GM21360 (cell line): Measurements from ENCODE around the gene SMIM17.
"Not testable (repeated sequence)": the region's sequence is repeated elsewhere in the genome, so short reads cannot be mapped to it uniquely, and the experiment has no call there.

ENCODE experiments used
- ATAC-seq: cut with Tn5 transposase; IDR thresholded peaks from one replicate; pipeline ENCODE4 v1.9.1; 2021; ENCODE audit warnings: mild to moderate bottlenecking, moderate library complexity; ENCODE audit not compliant: unreplicated experiment

SMIM17 gene

DNA sequence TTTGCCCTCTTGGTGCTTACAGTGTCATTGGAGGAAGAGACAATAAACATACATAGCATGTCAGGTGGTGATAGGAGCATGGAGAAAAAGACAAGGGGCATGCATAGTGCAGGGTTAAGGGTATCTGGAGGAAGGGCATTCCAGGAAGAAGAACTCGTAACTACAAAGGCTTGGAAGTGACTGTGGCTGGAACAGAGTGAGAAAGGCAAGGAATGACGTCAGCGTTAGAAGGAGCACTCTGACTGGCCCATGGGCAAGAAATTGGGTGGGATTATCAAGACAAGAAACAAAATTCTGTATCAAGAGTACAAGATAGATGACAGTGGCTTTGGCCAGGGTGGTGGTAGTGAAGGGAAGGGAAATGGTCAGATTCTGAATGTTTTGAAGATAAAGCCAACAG lies 11.2 kb downstream of the SMIM17 start:
- ATAC-seq = no peak

DNA sequence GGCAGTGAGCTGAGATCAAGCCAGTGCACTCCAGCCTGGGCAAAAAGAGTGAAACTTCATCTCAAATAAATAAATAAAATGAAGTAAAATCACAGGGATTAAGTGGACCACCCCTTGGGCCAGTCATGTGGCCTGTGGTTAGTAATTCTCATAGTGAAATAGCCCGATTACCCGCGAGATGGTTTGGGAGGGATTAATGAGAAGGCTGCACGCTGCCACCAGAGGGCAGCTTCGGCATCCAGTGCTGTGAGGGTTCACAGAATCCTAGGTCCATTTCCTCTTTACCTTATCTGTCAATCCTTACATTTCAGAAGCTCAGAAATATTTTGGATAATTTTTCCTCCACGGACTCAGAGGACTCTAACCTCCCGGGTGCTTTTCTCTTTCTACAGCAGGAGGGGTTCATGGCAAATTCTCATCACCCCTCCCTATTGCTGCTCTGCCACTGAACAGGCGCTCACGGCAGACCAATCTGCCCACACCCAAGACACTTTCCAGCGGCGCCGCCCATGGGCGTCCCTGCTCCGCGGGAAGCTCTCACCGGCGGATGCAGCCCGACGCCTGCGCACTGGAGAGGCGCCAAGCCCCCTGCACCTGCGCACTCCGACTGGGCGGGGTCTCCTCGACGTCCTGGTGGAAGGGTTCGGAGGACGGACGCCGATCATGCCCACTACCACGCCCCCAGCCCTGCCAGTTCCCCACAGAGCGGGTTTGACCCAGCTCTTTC lies 17.6 kb downstream of the SMIM17 start:
- ATAC-seq = no peak

DNA sequence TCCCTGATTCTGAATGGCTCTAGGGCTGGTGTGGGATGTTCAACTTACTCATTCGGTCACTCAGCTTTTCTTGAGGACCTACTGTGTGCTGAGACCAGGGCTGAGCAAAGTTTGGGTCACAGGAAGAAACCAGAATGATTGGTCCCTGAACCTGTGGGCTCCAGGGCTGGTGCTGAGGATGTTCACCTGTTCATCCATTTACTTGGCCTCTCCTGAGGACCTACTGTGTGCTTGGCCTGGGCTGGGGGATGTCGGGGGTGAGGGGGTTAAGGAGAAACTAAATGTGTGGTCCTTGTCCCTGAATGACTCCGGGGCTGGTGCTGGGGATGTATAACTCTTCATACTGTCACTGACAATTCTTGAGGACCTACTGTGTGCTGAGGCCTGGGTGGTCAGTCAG lies 18.3 kb downstream of the SMIM17 start:
- ATAC-seq = no peak

DNA sequence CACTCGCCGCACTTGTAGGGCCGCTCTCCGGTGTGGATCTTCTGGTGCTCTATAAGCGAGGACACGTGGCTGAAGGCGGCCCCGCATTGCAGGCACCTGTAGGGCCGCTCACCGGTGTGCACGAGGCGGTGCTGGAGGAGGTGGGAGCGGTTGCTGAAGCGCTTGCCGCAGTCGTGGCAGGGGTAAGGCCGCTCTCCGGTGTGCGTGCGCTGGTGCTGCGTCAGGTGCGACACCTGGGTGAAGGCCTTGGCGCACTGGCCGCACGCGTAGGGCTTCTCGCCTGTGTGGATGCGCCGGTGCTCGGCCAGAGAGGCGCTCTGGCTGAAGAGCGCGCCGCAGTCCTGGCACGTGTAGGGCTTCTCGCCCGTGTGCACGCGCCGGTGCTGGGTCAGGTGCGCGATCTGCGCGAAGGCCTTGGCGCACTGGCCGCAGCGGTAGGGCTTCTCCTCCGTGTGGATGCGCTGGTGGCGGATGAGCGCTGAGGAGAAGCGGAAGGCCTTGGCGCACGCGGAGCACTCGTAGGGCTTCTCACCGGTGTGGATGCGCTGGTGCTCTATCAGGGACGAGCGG lies 21.1 kb downstream of the SMIM17 start:
- no peak for ATAC-seq

DNA sequence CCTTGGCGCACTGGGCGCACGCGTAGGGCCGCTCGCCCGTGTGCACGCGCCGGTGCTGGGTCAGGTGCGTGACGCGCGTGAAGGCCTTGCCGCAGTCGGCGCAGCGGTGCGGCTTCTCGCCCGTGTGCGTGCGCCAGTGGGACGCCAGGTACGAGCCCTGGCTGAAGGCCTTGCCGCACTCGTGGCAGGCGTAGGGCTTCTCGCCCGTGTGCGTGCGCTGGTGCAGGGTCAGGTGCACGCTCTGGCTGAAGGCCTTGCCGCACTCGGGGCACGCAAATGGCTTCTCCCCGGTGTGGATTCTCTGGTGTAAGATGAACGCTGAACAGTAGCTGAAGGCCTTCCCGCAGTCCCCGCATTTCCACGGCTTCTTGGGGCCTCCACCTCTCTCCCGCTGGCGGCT lies 21.6 kb downstream of the SMIM17 start:
- ATAC-seq = no peak

DNA sequence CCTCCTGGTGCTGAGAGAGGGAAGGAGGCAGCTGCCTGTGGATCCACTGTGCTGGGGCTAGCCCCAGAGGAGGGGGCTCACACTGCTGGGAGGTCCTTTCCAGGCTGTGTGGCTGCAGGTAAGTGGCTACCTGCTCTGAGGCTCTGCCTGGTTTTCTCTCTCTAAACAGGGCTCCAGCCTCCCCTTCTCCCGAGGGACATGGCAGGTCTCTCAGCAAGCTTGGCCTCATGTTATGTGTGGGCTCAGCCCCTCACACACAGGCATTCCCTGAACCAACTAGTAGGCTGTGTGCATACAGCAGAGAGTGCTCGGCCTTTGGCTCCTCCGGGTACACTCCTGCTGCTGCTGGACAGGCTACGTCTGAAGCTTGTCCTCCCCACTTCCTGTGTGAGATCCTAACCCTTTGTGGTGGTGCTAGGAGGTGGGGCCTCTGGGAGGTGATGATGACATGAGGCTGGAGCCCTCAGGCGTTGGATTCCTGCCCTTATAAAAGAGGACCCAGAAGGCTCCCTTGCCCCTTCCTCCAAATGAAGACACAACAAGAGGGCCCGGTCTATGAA lies 24.4 kb downstream of the SMIM17 start:
- no peak for ATAC-seq

DNA sequence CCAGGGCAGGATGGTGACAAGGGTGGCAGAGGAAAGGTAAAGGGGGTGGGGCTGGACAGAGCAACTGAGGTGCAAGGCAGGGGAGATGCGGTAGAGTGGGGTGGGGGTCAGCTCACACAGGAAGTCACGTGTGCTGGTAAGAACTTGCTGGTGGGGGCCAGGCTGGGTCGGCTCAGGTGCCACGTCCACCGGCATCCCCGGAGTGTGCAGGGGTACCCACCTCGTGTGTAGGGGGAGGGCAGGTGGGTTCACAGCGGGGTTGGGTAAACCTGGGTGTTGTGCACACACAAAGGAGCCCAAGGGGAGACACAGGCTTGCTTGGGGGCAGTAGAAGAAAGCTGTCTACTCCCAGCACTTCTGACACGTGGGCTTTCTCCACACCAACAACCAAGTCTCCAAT lies 25.7 kb downstream of the SMIM17 start:
- ATAC-seq = no peak

DNA sequence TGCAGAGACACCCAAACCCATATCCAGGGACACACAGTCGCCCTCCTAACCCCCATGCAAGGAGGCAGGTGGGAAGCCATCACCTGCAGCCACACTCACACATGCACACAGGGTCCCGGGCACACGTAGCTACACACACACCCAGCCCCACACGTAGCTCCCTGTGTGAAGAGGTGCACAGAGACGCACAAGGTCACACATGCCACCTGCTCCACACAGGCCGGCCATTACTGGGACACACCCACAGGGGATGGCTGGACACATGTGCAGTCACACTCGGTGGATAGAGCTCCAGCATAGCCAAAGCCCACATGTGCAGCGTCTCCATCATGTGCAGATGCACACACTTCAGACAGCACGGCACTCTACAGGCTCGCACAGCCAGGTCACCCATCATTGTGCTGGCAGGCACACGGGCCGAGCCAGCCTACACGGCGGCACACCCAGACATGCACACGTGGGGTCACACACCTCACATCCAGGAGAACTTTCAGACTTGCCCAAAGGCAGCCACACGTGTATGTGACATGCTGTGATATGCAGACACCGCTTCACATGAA lies 27.5 kb downstream of the SMIM17 start:
- no peak for ATAC-seq

DNA sequence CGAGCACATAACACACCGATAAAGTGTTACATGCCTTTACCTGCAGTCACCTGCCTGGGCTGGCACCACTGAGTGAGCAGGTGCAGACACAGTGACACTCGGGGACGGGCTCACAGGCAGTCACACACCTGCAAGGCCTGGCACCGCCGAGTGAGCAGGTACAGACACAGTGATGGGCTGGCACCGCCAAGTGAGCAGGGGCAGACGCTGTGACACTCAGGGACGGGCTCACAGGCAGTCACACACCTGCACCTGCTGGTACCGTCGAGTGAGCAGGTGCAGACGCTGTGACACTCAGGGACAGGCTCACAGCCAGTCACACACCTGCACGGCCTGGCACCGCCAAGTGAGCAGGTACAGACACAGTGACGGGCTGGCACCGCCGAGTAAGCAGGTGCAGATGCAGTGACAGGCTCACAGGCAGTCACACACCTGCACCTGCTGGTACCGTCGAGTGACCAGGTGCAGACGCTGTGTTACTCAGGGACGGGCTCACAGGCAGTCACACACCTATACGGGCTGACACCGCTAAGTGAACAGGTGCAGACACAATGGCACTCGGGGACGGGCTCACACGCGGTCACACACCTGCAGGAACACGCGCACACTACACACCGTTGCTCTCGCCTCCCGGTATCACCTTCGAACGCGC lies 28.1 kb downstream of the SMIM17 start:
- no peak for ATAC-seq

DNA sequence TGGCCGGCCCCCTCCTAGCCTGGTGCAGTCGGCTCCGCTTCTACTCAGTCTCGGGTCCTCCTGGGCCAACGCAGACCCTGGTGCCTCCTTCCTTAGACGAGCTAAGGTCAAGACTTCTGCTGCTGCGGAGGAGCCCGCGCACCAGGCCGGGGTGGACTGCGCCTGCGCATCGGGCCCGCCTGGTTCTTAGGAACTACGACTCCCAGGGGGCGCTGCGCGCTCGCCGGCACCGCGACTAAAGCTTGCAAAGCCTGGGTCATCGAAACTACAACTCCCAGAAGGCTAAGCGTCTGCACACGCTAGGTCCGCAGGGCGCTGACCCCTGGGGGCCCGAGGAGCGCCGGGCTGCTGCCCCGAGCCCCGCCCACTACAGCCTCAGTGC lies 28.6 kb downstream of the SMIM17 start, which contains the start of gene ZNF835:
TSS of gene ZNF835 (minus strand) at position 145 of the 382 bp plus-strand sequence. CDS start 6,559 bp downstream, outside the sequence.
- ATAC-seq = no peak

DNA sequence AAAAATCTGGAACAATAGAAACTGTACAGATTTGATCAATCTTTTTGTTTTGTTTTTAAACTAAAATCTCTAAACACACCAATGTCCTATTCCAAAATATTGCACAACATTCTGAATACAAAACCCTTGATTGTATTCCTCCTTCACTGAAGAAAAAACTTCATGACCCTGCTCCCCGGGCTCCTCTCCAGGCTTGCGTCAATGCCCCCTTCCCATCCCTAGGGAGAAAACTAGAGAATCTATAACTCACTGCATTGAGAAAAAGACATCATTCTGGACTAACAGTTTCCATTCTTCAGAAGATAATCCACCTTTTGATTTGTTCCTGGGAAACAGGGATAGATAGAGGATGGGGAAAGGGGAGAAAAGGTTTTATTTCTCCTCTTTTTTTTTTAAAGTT lies 29.7 kb downstream of the SMIM17 start:
- ATAC-seq = not testable (repeated sequence)

DNA sequence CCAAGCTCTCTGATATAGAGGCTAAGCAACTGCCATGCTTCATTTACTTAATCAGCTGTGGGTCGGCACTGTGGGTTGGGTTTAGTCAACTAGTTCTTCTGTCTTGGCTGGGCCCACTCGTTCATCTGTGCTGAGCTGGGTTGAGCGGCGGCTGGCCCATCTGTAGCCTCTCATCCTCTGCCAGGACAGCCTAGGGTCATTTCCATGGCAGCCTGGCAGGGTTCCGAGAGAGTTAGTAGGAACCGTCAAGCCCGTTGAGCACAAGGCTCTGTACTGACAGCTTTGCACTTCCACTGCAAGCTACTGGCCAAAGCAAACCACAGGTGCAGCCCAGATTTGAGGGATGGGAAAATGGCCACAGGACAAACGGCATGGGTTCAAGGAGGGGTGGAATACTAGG lies 35.2 kb downstream of the SMIM17 start:
- no peak for ATAC-seq

DNA sequence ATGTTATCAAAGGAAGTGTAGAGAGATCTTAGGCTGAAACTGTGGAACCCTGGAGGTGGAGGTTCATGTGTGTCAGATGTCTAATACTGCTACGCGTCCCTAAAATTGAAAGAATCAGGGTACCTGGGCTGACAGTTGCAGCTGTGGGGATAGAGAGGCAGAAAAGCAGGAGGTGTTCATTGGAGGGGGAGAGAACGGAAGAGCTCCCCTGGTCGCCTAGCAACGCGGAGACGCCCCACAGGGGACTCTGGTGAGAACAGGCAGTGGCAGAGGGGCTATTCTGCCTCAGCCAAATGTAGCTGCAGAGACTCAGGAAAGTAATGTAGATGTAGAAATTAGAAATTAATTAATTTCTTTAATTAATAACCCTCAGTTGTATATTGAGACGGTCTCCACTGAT lies 38.7 kb downstream of the SMIM17 start:
- ATAC-seq = no peak

DNA sequence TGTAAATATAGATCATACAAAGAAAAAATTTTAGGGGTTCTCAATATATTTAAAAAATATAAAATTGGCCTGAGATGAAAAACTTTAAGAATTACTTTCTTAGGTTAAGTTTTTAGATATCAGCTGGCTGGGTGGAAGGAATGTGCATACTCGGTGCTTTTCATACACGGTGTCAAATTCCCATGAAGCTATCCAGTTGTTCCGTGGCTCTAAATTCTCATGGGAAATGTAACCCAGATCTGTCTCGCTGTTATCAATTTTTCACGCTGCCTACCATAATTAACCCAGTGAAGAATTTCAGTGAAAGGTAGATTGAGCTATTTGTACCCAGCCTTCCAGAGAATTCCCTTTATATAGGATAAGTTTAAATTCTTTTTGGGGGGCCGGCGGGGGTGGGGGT lies 40.2 kb downstream of the SMIM17 start:
- no peak for ATAC-seq

DNA sequence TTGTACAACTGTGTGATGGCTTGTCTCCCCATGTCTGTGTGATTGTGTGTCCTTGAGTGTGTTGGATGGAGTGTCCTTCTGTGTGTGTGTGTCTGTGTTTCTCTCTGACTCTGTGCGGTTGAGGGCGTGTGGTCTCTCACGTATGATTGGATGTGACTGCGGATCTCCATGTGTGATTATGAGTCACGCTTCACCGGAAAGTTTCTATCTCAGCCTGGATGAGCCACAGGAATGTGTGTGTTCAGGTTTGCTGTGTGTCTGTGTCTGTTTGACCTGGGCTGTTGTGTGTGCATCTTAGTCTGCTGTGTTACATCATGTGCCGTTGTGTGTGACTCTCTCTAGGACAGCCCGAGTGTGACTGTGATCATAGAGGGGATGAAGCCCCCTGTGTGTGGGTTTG lies 44.1 kb downstream of the SMIM17 start:
- no peak for ATAC-seq

DNA sequence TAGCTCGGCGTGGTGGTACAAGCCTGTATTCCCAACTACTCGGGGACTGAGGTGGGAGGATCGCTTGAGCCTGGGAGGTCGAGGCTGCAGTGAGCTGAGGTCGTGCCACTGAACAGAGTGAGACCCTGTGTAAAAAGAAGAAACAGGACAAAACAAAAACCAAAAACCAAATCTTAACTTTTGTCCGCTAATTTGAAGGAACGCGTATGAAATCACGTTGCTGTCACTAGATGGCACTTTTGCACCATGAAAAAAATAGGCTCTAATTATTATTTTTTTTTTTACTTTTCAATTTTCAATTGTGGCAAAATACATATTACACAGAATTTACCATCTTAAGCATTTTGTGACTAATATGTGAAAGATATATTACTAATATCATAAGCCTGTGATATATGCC lies 46.2 kb downstream of the SMIM17 start:
- ATAC-seq = no peak

DNA sequence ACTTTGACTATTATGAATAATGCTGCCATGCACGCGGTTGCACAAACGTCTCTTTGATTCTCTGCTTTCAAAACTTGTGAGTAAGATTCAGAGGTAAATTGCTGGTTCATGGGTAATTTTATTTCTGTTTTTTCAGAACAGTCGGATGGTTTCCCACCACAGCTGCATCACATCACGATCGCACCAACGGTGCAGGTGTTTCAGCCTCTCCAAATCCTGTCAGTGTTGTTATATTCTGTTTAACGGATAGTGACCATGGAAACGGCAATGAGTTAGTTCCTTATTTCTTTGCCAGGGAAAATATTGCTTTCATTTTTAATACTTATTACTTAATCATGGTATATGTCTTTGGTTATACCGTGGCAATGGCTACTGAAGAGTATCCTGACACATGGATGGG lies 47.7 kb downstream of the SMIM17 start:
- no peak for ATAC-seq

DNA sequence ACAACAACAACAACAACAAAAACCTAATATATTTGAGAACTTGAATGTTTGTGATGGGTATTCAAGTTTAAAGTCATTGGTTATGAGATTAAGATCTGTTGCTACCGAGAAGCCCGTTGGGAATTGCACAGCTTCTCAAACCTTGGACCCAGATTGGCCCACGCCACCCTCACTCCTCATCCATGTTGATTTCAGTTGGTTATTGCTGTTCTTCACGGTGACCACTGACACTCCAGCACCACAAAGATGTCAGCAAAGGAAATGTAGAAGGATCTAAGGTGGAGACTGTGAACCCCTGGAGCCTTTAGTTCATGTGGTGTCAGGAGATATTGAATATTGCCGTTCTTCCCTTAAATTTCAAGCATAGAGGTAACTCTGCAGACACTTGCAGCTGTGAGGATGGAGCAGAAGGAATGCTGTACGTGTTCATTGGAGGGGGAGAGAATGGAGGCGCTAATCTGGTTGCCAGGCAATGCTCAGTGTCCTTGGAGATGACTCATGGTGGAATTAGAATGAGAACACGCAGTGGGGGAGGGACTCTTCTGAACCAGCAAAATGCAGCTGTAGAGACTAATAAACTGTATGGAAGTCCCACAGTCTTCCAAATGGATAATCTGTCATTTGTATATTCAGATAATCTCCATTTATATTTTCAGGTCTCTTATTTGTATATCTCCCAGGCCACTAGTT lies 49.4 kb downstream of the SMIM17 start:
- ATAC-seq = no peak

DNA sequence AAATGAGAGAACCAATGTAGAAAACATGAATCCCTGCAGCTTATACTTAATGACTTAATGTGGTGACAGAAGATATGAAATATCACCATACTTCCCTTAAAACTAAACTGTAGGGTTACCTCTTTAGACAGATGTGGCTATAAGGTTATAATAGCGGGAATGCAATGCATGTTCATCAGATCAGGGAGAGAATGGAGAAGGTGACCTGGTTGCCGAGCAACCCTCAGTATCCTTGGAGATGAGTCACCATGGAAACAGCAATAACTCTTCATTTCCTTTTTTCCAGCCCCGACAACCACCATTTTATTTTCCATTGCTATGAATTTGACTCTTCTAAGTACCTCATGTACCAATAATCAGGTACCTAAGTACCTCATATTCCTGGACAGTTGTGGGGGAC lies 56.6 kb downstream of the SMIM17 start:
- ATAC-seq = no peak

DNA sequence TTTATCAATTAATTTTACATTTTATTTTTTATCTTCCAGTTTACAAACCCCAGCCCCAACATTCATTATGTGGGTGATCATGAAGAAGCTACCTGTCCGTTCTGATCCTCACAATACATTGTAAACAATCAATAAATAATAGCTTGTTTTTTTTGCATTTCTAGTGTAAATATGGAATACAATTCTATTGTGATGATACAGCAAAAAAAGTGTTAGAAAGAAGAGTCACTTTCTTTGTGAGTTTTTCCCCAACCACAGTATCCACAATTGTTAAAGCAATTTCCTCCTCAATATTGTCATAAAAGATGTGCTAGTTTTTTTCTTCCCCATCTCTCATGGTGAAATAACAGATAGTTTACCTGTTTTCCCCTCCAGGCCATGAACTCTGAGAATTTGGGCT lies 58.9 kb downstream of the SMIM17 start:
- ATAC-seq = no peak

DNA sequence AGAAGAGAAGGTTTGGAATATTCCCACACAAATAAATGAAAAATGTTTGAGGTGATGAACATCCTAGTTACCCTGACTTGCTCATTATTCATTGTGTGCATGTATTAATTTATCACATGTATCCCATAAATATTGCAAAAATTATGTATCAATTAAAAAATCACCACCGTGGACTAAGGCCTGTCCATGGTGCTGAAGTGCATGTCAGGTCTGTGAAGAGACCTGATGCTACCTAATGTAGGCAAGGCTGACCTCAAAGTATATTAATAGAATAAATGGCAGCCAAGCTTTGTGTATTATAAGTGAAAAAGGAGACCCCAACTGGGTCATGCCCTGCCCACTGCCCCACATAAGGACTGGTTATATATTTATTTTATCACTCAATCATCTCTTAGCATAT lies 63.0 kb downstream of the SMIM17 start:
- no peak for ATAC-seq
